Measurements from ENCODE around the gene FOXL3. TPM values are rescaled to one million over a fixed set of nuclear protein-coding genes. Genes with fewer than 3 reads are reported as not detected.

The FOXL3 gene
- total RNA-seq, 1 donor from 2014 or later: not detected

GRCh38 chr7:265192-265997, 24.6 kb upstream of the FOXL3 start:
- DNase-seq (ENCODE audit: low spot score): no peak
- intact Hi-C loops (cut with DNase I): no loop called here

- DNase-seq (ENCODE audit: low spot score): no peak
Measured at GRCh38 chr7:265998-266850, 23.7 kb upstream of the FOXL3 start.

GRCh38 chr7:266851-267840, 22.8 kb upstream of the FOXL3 start:
- intact Hi-C loops (cut with DNase I): no loop called here
- DNase-seq (ENCODE audit: low spot score): no peak

More at GRCh38 chr7:265998-266850, 23.7 kb upstream of the FOXL3 start:
- intact Hi-C loops (cut with DNase I): no loop called here

- intact Hi-C loops (cut with DNase I): no loop called here
- no peak for DNase-seq (ENCODE audit: low spot score)
Measured at GRCh38 chr7:268991-269390, 21.0 kb upstream of the FOXL3 start.

GRCh38 chr7:269721-270120, 20.2 kb upstream of the FOXL3 start:
- intact Hi-C loops (cut with DNase I): no loop called here
- no peak for DNase-seq (ENCODE audit: low spot score)

GRCh38 chr7:270351-270983, 19.5 kb upstream of the FOXL3 start:
- intact Hi-C loops (cut with DNase I): no loop called here
- DNase-seq (ENCODE audit: low spot score): no peak

GRCh38 chr7:271266-272107, 18.5 kb upstream of the FOXL3 start:
- DNase-seq (ENCODE audit: low spot score): no peak
- intact Hi-C loops (cut with DNase I): no loop called here

GRCh38 chr7:272108-272615, 17.8 kb upstream of the FOXL3 start:
- intact Hi-C loops (cut with DNase I): no loop called here
- no peak for DNase-seq (ENCODE audit: low spot score)

GRCh38 chr7:272631-273030, 17.3 kb upstream of the FOXL3 start:
- DNase-seq (ENCODE audit: low spot score): no peak
- intact Hi-C loops (cut with DNase I): no loop called here

GRCh38 chr7:273327-273726, 16.6 kb upstream of the FOXL3 start:
- intact Hi-C loops (cut with DNase I): no loop called here
- no peak for DNase-seq (ENCODE audit: low spot score)

- no peak for DNase-seq (ENCODE audit: low spot score)
- intact Hi-C loops (cut with DNase I): no loop called here
Measured at GRCh38 chr7:274266-274665, 15.7 kb upstream of the FOXL3 start.

GRCh38 chr7:276230-276835, 13.6 kb upstream of the FOXL3 start:
- intact Hi-C loops (cut with DNase I): no loop called here
- DNase-seq (ENCODE audit: low spot score): no peak

- DNase-seq (ENCODE audit: low spot score): no peak
Measured at GRCh38 chr7:277228-277627, 12.7 kb upstream of the FOXL3 start.

GRCh38 chr7:278081-278480, 11.9 kb upstream of the FOXL3 start:
- DNase-seq (ENCODE audit: low spot score): no peak
- intact Hi-C loops (cut with DNase I): no loop called here

More at GRCh38 chr7:277228-277627, 12.7 kb upstream of the FOXL3 start:
- intact Hi-C loops (cut with DNase I): no loop called here

GRCh38 chr7:279821-280220, 10.1 kb upstream of the FOXL3 start:
- DNase-seq (ENCODE audit: low spot score): no peak
- intact Hi-C loops (cut with DNase I): loop anchor here (2.0 kb wide), 1 partner anchor 25 kb away; no protein-coding TSS in a partner anchor

GRCh38 chr7:280461-280860, 9.5 kb upstream of the FOXL3 start:
- no peak for DNase-seq (ENCODE audit: low spot score)
- intact Hi-C loops (cut with DNase I): loop anchor here (2.0 kb wide), 1 partner anchor 24 kb away; no protein-coding TSS in a partner anchor

- DNase-seq (ENCODE audit: low spot score): no peak
- intact Hi-C loops (cut with DNase I): loop anchor here (2.0 kb wide), 1 partner anchor 23 kb away; no protein-coding TSS in a partner anchor
Measured at GRCh38 chr7:281637-282036, 8.3 kb upstream of the FOXL3 start.
